Stimulated activated CD8-positive, alpha-beta memory T cell treated with anti-CD3 and anti-CD28 coated beads, Interleukin-4, amount 100 ng/mL, for 1 hour (primary cell): ENCODE data around the gene DTNB.
"Not testable (repeated sequence)": the region's sequence is repeated elsewhere in the genome, so short reads cannot be mapped to it uniquely, and the experiment has no call there.

Experiments used
- DNase-seq, 2 donors: peaks; one replicate each; pipeline ENCODE4 v3.0.0-alpha.2; 2020; ENCODE audit warnings: low read depth in 2 of 2, low spot score in 1 of 2

The DTNB gene

DNA sequence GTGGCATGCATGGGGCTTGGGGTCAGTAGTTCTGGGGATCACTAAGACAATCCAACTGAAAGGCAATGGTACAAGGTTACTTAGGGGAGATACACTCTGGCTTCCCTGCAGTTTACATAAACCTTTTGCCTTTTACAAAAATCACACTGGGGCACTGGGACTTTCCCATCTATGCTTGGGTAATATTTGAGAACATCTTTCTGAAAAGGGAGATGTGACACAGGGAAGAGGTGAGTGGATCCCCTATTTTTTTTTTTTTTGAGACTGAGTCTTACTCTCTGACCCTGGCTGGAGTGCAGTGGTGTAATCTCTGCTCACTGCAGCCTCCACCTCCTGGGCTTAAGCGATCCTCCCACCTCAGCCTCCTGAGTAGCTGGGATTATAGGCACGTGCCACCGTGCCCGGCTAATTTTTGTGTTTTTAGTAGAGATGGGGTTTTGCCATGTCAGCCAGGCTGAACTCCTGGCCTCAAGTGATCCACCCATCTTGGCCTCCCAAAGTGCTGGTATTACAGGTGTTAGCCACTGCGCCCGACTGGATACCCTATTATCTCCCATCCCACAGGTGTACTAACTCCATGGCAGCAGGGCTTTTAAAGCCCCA, 248.8 kb downstream of the DTNB start:
- DNase-seq: no peak

- DNase-seq: no peak
Observed at GRCh38 chr2:25421820-25422411, 251.5 kb downstream of the DTNB start.

- no peak for DNase-seq
Observed at GRCh38 chr2:25421289-25421688, 252.1 kb downstream of the DTNB start.

DNA sequence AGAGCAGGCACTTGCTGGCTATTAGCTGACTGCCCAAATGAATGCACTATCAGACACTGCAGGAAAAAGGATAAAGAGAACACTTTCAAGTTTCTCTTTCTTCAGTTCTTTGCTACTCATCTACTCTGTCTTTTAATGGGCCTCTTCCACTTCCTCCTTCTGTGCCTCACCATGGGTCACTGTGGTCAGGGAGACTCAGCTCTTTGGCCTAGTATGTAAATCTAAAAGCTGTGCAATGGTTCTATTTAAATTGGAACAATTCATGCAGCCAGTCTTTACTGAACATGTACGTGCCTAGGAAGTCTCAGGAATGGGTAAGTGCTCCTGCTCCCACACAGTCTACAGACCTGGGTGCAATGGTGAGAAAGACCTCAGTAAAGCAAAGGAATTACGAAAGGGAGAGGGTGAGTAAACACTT, 252.5 kb downstream of the DTNB start:
- DNase-seq: no peak

- DNase-seq: no peak
Observed at GRCh38 chr2:25419678-25420242, 253.6 kb downstream of the DTNB start.

GRCh38 chr2:25418944-25419677, 254.3 kb downstream of the DTNB start:
- DNase-seq: no peak

DNA sequence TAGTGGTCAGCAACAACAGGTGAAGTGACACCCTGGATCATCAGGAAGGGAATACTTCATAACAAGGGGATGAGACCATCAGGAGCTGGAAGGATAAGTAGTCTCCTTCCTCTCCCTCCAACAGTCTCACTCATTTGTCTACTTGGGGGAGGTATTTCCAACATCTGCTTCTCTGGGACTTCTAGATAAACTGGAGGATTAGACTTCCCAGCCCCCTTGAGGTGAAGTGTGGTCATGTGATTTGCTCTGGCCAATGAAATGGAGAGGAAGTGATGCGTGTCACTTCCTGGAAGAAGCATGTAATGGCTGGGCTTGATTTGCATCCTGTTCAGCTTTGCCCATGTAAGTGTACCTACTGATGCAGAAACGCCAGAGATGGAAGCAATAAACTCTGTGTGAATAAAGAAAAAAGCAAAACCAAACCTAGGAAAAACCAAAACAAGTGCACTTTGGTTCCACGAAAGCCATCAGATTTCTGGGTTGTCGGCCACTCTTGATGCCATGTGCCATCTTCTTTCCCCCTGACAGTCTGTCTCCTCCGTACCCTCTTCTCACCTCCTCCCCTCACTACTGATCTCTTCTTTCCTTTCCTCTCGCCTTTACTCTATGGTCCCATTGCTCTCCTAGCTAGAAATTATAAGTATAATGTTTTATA, 255.5 kb downstream of the DTNB start:
- DNase-seq: no peak

- no peak for DNase-seq
Observed at GRCh38 chr2:25416674-25417073, 256.7 kb downstream of the DTNB start.

- DNase-seq: no peak
Observed at GRCh38 chr2:25414781-25415180, 258.6 kb downstream of the DTNB start.

DNA sequence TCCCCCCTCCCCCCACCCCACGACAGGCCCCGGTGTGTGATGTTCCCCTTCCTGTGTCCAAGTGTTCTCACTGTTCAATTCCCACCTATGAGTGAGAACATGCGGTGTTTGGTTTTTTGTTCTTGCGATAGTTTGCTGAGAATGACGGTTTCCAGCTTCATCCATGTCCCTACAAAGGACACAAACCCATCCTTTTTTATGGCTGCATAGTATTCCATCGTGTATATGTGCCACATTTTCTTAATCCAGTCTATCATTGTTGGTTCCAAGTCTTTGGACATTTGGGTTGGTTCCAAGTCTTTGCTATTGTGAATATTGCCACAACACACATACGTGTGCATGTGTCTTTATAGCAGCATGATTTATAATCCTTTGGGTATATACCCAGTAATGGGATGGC, 260.0 kb downstream of the DTNB start:
- not testable (repeated sequence) for DNase-seq

- DNase-seq: no peak
Observed at GRCh38 chr2:25411753-25412152, 261.6 kb downstream of the DTNB start.

GRCh38 chr2:25411281-25411680, 262.1 kb downstream of the DTNB start:
- DNase-seq: no peak

DNA sequence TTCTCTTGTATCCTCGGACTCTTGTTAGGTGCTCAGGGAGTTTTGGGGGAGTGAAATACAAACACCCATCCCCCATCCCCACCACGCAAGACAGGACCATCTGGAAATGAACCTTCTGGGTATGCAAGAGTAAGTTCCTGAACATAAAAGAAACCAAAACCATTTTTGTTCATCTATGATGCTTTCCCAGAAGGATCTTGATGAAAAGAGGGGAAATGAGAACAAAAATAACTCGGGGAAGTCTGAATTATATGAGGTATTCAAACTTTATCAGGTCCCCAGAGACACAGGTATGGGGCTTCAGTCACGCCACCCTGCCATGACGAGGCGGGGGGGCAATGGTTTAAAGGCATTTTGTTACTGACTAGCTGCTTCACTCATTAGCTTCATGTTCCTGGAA, 263.0 kb downstream of the DTNB start:
- DNase-seq: no peak

DNA sequence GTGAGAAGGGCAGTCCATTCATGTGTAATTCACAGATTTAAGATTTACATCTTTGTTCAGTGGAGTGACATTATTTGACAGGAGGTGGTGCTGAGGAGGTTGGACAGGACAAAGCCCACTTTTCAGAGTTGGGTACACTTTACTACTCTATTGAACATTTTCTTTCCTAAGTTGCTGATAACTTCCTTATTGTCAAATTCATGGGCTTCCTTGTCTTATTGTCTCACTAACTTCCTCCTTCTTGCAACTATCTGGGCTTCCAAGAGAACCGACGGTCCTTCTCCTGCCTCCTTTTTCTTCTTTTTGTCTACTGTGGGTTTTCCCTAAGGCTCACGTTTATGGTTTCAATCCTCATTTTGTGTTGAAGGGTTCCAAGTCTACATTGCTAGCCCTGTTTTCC, 263.9 kb downstream of the DTNB start:
- DNase-seq: no peak

GRCh38 chr2:25409044-25409443, 264.3 kb downstream of the DTNB start:
- DNase-seq: no peak

DNA sequence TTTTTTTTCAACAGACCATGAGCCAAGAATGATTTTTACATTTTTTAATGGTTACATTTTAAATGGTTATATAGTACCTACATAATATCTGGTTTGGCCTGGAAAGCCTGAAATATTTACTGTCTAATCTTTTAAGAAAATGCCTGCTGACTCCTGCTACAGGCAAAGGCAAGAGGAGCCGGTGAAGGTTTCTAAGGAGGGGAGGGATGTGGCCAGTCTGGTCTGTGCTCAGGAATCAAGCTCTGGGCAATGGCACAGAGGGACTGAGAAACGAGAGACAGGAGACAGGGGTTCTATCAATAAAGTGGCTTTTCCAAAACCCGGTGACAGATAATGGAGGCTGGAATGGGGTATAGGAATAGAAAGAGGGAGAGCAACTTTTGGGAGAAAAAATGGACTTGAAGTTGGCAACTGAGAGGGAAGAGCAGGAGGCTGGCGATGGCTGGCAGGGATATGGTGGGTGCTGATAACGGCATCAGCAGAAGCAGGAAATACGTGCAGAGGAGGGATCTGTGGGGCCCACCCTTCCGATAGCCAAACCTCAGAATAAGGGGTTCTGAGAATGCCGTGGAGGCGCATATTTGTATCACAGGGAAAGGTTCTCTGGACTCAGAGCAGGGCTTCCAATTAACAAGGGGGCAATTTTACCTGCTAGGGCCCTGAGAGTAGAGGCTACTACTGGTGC, 267.6 kb downstream of the DTNB start:
- DNase-seq: no peak

- not testable (repeated sequence) for DNase-seq
Observed at GRCh38 chr2:25403120-25403760, 270.1 kb downstream of the DTNB start.

GRCh38 chr2:25402477-25402876, 270.9 kb downstream of the DTNB start:
- no peak for DNase-seq

DNA sequence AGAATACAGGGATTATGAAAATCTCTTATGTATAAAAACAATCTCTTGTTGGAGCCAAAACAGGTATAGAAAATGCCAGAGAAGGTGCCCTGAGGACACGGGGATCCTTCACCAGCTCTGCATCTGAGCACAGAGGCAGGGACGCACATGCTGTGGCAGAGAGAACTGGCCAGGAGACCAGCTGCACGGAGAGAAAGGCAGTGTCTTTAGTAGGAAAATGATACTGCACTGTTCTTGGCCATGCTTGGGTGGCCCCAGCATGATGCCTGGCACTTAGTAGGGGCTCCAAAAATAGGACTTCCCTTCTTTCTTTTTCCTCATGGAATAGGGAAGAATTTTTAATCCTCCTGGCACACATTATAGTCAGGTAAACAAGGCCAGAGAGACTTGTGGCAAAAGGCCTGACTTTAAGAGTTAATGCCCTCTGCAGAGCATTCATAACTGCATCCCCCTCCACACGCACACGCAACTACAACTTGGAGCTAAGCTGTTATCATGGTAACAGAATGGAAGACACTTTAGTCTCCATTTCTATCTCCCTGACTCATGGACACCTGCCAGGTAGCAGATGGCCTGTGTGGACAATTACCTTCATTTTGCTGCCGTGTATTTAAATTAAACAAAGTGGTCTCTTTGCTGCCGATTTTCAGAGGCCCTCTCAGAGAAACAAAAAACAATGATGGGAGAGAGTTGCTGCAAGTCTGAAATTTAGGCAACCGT, 271.9 kb downstream of the DTNB start:
- no peak for DNase-seq

DNA sequence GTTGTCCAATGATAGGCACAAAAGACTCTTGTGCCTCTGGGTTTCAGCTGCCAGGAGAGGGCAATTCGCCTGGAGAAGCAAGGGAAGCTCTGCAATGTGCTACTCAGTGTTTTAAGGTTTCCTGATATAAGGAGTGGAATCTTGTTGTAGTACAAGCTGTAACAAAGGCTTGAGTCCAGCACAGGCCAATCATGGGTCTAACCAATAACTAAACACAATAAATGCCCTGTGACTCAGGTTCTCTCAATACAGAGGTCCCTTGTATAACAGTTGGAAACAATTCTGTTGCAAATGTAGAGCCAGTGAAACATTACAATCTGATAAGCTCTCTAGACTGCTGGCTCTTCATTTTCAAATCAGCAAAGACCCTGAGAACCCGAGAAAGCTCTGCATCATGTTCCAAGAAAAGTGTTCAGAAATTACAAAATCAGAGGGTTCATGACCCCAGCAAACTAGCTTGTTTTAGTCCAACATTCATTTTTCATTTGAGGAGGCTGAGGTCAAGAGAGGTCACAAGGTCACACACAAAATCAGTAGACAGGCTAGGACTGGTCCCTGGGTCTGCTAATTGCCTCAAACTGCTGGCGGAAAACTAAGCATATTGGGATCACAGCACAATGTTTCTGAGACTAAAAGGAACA, 272.7 kb downstream of the DTNB start:
- no peak for DNase-seq
